Right cardiac atrium (tissue), 5 donors: ENCODE results near the gene CCL28. TPM values are rescaled to one million over a fixed set of nuclear protein-coding genes. Genes with fewer than 3 reads are reported as not detected.
"Not testable (repeated sequence)": the region's sequence is repeated elsewhere in the genome, so short reads cannot be mapped to it uniquely, and the experiment has no call there.

Source experiments
- ATAC-seq, 2 donors: fragments of 200-7000 bp; cut with Tn5 transposase; one replicate each; pipeline versions ENCODE4 v1.8.0 to v1.9.1; 2020; ENCODE audit warnings: moderate library complexity in 2 of 2, mild to moderate bottlenecking in 1 of 2
- DNase-seq, 3 donors: peaks; one replicate each; pipeline ENCODE4 v3.0.0-alpha.2; 2020
- H3K27ac ChIP-seq: one replicate; pipeline ENCODE4 v1.5.1; 2013; ENCODE audit warnings: mild to moderate bottlenecking, low read length, control low read depth, moderate library complexity
- H3K27me3 ChIP-seq: one replicate; pipeline ENCODE4 v1.6.1; 2013; ENCODE audit not compliant: control insufficient read depth, insufficient read depth
- H3K4me1 ChIP-seq: one replicate; pipeline ENCODE4 v1.6.1; 2013; ENCODE audit warnings: low read length; ENCODE audit not compliant: control insufficient read depth, insufficient read depth
- H3K4me3 ChIP-seq: one replicate; pipeline ENCODE4 v1.5.1; 2013; ENCODE audit warnings: low read length, control low read depth
- H3K9me3 ChIP-seq: one replicate; pipeline ENCODE4 v1.6.1; 2013; ENCODE audit warnings: low read length; ENCODE audit not compliant: control insufficient read depth
- WGBS: extraction: QIAGEN DNeasy Blood & Tissue Kit; methylation state at CpG from one replicate; pipeline ENCODE4 v1.1.7; 2013; 5-methylcytosine and 5-hydroxymethylcytosine counted together
- intact Hi-C, 4 donors: fragments of 100-400 bp; cut with DNase I; formaldehyde crosslinking; loops; one replicate each; pipeline versions ENCODE4 v1.11.0 to v1.14.0; 2022 to 2023
- long read RNA-seq, 4 donors: library from polyadenylated mRNA; unstranded; transcript quantifications; one replicate each; pipeline ENCODE4 v2.0.0, GENCODE V29; 2020 to 2021
- polyA plus RNA-seq: library from polyadenylated mRNA; stranded (reverse); fragments of 200-250 nt; gene quantifications from one replicate; pipeline ENCODE4 v1.2.3, GENCODE V29; 2013
- total RNA-seq, 4 donors: library from RNA; stranded (reverse); fragmentation: NEBNext Ultra II Directional; extraction: Animal tissue kit (Norgen Biotek cat#: 25700); gene quantifications; one replicate each; pipeline ENCODE4 v1.2.1, GENCODE V29; 2021
- donor health status: healthy with polysubstance abuse.
- donor health status: DM: no; HTN: yes; CAD: no.
- donor health status: DM: no; HTN: no; CAD: no.
- donor health status: DM: no; HTN: yes; CAD: no; lungs with severe emphysema.
- donor health status: DM: yes; HTN: yes; CAD: no.

CCL28 gene, protein sequence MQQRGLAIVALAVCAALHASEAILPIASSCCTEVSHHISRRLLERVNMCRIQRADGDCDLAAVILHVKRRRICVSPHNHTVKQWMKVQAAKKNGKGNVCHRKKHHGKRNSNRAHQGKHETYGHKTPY
- total RNA-seq (1 to 10 TPM in 3 of 4 donors, under 1 TPM in 1; 0.58 to 2.2 (median 1.7) TPM), polyA plus RNA-seq (1.4 TPM)
- long read RNA-seq, donor 1, partial matches to known transcripts, result 0 of 2 reads
- long read RNA-seq, donor 1, other reads (novel, unspliced or antisense), result 1 of 2 reads
- long read RNA-seq, donor 2, partial matches to known transcripts, result 0 of 2 reads
- long read RNA-seq, donor 2, other reads (novel, unspliced or antisense), result 1 of 2 reads
- long read RNA-seq, donor 3, result 0 reads
- long read RNA-seq, donor 4, result 0 reads

DNA sequence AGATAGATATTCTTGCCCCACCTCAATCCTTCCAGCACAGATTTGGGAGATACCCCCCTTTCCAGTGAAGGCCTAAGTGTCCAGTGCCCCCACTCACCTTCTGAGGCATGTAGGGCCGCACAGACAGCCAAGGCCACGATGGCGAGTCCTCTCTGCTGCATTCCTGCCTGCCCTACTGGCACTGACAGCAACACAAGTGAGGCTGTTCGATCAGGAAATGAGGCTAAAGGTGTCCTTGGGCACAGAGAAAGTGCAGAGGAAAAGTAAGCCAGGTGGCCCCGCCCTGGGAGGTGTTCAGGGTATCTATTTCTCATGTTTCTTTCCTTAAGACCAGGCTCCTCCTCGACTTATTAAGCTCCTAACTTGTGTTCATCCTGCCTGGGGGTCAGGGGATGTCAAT lies at the start of gene CCL28:
Gene CCL28 (minus strand): TSS at position 236 of the 400 bp plus-strand sequence. CDS start 75 bp downstream, at position 161.
- Histone ChIP-seq H3K4me1 (no peaks in the 10 kb centered on the region), H3K27me3 (no peaks in the 10 kb centered on the region), H3K9me3 (no peaks in the 10 kb centered on the region), H3K27ac (no peak within 1 kb of the TSS), H3K4me3 (no peak within 1 kb of the TSS)
- intact Hi-C loops, result no loop called here
- ATAC-seq (peak in 1 of 2 donors; percentile 19), DNase-seq (no peak)
- WGBS, result 75% methylated on average over 6 of the region's 6 CpGs

- 96% methylated on average over 1 of the region's 1 CpG for WGBS
- Histone ChIP-seq H3K9me3 (no peaks in the 10 kb centered on the region), H3K27me3 (no peaks in the 10 kb centered on the region), H3K27ac (no peak overlapping the region), H3K4me3 (no peak overlapping the region), H3K4me1 (no peaks in the 10 kb centered on the region)
- ATAC-seq (no peak), DNase-seq (no peak)
- intact Hi-C loops, result no loop called here
These were observed 48.9 kb upstream of the CCL28 start for GRCh38 chr5:43461066-43461465.

GRCh38 chr5:43456556-43456955 lies 44.4 kb upstream of the CCL28 start:
- H3K27me3 ChIP-seq, result no peaks in the 10 kb centered on the region
- H3K4me3 ChIP-seq, result no peak overlapping the region
- DNase-seq (no peak), ATAC-seq (no peak)
- H3K4me1 ChIP-seq, result no peaks in the 10 kb centered on the region
- peaks cover 1% of the 10 kb centered on the region for H3K9me3 ChIP-seq
- WGBS, result 97% methylated on average over 3 of the region's 3 CpGs
- no peak overlapping the region for H3K27ac ChIP-seq
- intact Hi-C loops, result no loop called here

DNA sequence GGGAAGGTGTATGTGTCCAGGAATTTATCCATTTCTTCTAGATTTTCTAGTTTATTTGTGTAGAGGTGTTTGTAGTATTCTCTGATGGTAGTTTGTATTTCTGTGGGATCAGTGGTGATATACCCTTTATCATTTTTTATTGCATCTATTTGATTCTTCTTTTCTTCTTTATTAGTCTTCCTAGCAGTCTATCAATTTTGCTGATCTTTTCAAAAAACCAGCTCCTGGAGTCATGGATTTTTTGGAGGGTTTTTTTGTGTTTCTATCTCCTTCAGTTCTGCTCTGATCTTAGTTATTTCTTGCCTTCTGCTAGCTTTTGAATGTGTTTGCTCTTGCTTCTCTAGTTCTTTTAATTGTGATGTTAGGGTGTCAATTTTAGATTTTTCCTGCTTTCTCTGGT lies 29.4 kb upstream of the CCL28 start:
- H3K4me3 ChIP-seq, H3K27me3 ChIP-seq, intact Hi-C loops, H3K27ac ChIP-seq, ATAC-seq, H3K9me3 ChIP-seq, DNase-seq, H3K4me1 ChIP-seq: not testable (repeated sequence)

GRCh38 chr5:43437062-43437660 lies 25.0 kb upstream of the CCL28 start:
- Histone ChIP-seq H3K9me3 (no peaks in the 10 kb centered on the region), H3K27ac (no peak overlapping the region), H3K27me3 (no peaks in the 10 kb centered on the region), H3K4me3 (no peak overlapping the region), H3K4me1 (peaks cover 2% of the 10 kb centered on the region)
- no peak for DNase-seq
- intact Hi-C loops, result no loop called here
- ATAC-seq, result no peak
- WGBS, result 96% methylated on average over 3 of the region's 3 CpGs

DNA sequence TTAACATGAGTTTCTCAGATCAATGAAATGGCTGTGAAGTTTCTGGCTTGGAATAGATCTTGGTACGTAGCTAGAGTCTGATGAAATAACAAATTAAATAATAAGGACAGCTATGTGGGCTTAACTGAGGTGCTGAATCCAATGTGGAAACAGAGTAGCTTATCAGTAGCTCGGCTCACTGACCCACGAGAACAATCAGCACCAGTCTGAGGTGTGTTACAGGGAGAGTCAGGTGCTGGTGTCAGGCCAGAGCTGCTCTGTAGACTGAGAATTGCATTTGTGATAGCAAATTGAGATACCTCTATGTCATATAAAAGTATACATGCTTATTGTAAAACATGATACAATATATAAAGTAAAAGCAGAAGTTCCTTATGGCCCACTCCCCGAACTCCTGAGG lies 21.2 kb upstream of the CCL28 start:
- DNase-seq (peak in 1 of 3 donors; percentile 13), ATAC-seq (no peak)
- Histone ChIP-seq H3K4me3 (no peak overlapping the region), H3K27ac (no peak overlapping the region), H3K4me1 (peaks cover 2% of the 10 kb centered on the region), H3K9me3 (peaks cover under 1% of the 10 kb centered on the region), H3K27me3 (no peaks in the 10 kb centered on the region)
- intact Hi-C loops, result no loop called here
- WGBS, result 52% methylated on average over 4 of the region's 4 CpGs

DNA sequence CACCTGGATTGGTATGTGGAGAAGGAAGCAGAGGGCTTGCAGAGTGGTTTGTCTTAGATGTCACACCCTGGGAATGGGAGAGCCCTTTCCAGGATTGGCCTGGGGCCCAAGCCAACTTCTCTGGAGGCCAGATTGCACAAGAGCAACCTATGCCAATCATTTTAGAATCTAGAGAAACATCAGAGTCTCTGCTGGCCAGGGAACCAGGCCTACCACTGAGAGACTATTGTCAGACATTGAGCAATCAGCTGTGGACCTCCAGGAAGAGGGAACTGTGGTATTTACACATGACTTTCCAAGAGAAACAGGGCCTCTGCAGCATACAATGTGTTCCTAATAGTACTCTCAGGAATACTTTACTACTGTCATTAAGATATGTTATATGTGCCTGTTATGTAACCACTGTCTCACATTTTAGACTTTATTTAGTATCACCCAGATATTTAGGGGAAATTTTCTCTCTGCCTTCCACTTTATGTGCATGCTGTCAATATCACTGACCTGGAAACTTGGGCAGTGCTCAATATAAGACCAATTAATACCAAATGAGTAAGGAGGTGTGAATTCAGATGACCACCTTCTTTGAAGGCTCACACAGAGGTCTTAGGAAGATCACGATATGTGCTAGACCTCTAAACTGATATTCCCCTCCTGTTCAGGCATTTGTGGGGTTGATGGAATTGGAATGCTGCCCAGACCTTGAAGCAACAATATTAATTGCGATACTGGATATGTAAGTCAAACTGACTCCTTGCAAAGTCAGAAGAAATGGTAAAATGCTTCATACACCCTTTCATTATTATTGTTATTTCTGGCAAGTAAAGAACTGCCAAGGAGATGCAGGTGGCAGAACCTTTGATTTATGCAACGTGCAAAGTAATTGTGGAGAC lies 20.5 kb upstream of the CCL28 start:
- Histone ChIP-seq H3K4me1 (peaks cover 2% of the 10 kb centered on the region), H3K27ac (peak overlapping the region; percentile 46), H3K4me3 (no peak overlapping the region), H3K9me3 (peaks cover 4% of the 10 kb centered on the region), H3K27me3 (no peaks in the 10 kb centered on the region)
- peak; percentile 76 to 91 (median 82) for DNase-seq
- WGBS, result 65% methylated on average over 3 of the region's 3 CpGs
- intact Hi-C loops, result no loop called here
- peak; percentile 93 to 97 for ATAC-seq

GRCh38 chr5:43429706-43430105 lies 17.5 kb upstream of the CCL28 start:
- Histone ChIP-seq H3K27me3 (no peaks in the 10 kb centered on the region), H3K4me1 (peaks cover 2% of the 10 kb centered on the region), H3K4me3 (no peak overlapping the region), H3K27ac (no peak overlapping the region), H3K9me3 (peaks cover 4% of the 10 kb centered on the region)
- DNase-seq (no peak), ATAC-seq (no peak)
- 79% methylated on average over 2 of the region's 2 CpGs for WGBS
- intact Hi-C loops, result no loop called here

DNA sequence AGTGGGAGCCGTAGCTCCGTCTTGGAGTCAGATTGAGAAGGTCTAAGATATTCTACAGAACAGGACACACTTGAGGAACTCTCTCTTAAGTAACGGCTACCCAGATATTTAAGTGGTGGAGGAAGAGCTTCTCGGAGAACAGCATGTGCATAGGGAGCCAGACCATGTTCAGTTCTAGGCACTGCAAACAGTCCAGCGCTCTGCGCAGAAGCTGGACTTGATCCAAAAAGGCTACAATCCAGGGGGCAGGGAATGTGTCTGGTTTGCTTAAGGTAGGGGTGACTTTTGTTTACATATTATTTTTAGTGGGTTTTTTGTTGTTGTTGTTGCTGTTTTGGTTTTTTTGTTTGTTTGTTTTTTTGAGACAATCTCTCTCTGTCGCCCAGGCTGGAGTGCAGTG lies 16.8 kb upstream of the CCL28 start:
- Histone ChIP-seq H3K27ac (no peak overlapping the region), H3K4me1 (peaks cover 2% of the 10 kb centered on the region), H3K4me3 (no peak overlapping the region), H3K27me3 (no peaks in the 10 kb centered on the region), H3K9me3 (peaks cover 4% of the 10 kb centered on the region)
- intact Hi-C loops, result no loop called here
- WGBS, result 77% methylated on average over 7 of the region's 7 CpGs
- ATAC-seq (no peak), DNase-seq (no peak)

DNA sequence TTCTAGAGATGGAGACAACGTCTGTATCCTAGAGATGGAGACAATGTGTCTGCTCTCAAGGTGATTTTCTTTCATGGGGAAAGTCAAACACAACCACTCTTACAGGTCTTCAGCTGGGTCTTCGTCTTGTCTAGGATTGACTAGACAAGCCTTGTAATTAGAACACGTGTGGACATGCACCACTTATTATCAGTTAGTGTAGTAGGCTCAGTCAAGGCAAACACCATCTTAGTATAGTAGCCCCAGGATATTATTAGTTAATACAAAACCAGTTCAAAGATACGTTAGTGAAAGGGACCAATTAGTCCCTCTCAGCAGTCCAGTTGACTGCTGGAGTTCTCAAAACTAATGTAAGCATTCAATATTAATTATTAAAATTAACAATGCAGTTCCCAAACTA lies 15.1 kb upstream of the CCL28 start:
- Histone ChIP-seq H3K27ac (no peak overlapping the region), H3K9me3 (peaks cover 4% of the 10 kb centered on the region), H3K4me1 (no peaks in the 10 kb centered on the region), H3K4me3 (no peak overlapping the region), H3K27me3 (no peaks in the 10 kb centered on the region)
- no peak for DNase-seq
- intact Hi-C loops, result no loop called here
- no peak for ATAC-seq
- WGBS, result 76% methylated on average over 4 of the region's 4 CpGs

- DNase-seq, result no peak
- 71% methylated on average over 2 of the region's 2 CpGs for WGBS
- Histone ChIP-seq H3K9me3 (peaks cover 4% of the 10 kb centered on the region), H3K4me1 (no peaks in the 10 kb centered on the region), H3K4me3 (no peak overlapping the region), H3K27me3 (no peaks in the 10 kb centered on the region), H3K27ac (no peak overlapping the region)
- intact Hi-C loops, result no loop called here
- peak in 1 of 2 donors; percentile 47 for ATAC-seq
These were observed 13.8 kb upstream of the CCL28 start for GRCh38 chr5:43425983-43426382.
